Activated CD4-positive, CD25-positive, alpha-beta regulatory T cell (primary cell): ENCODE data around the gene GFER.
"Not testable (repeated sequence)": the region's sequence is repeated elsewhere in the genome, so short reads cannot be mapped to it uniquely, and the experiment has no call there.

ENCODE experiments used
- DNase-seq, 4 experiments: peaks; one replicate each; lab custom pipeline; 2025; lab: John Stamatoyannopoulos, UW

Gene GFER

GRCh38 chr16:2005646-2006045, 21.7 kb downstream of the GFER start:
- DNase-seq: no peak

- DNase-seq: no peak
Observed at GRCh38 chr16:2006317-2006716, 22.3 kb downstream of the GFER start.

DNA sequence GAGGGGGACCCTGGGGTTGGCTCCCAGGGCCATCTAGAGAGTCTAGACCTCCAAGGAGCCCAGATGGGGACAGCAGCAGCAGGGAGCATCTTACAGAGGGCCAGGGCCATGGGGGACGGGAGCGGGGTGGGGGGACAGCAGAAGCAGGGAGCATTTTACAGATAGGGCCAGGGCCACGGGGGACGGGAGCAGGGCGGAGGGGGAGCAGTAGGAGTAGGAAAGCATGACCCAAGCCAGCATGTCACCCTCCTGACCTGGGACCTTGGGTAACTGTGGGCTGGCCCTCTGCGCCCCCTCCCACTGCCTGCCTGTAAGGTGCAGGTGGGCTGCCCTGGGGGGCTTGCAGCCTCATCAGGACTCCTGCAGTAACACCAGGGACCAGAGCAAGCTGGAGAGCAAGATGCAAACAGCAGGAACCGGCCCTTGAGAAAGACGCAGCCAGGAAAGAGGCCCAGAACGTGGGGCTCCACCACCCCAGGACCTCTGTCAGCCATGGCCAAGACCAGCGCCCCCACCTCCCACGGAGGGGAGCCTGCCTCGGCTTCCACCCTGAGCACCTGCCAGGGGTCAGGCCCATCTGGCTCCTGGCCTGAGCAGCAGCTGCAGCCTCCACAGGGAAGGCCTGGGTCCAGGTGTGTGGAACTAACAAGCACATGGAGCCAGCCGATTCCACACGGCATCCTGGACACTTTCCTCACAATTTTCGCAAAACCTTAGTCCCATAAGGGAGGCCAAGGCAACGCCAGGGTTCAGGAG, 23.3 kb downstream of the GFER start:
- no peak for DNase-seq

DNA sequence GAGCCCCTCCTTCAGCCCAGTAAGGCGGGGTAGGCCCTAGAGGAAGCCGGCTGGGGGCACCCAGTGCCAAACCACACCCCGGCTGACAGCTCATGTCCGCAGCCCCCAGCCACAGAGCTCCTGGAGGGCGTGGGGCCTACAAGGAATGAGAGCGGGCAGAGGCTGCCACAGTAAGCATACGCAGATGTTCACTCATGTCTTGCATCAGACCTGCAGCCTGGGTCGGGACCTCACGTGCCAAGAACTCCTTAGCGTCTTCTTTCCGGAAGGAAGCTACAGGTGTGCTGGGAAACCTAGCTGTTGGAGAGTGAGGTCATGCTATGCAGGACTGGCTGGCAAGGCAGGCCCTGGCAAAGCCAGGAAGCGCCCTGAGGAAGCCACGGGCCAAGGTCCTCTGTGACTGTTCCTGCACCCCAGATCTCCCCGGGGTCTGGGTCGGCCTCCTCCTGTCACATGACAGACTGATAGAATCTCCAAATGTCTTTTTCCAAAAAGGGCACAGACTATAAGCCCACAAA, 24.1 kb downstream of the GFER start:
- DNase-seq: no peak

DNA sequence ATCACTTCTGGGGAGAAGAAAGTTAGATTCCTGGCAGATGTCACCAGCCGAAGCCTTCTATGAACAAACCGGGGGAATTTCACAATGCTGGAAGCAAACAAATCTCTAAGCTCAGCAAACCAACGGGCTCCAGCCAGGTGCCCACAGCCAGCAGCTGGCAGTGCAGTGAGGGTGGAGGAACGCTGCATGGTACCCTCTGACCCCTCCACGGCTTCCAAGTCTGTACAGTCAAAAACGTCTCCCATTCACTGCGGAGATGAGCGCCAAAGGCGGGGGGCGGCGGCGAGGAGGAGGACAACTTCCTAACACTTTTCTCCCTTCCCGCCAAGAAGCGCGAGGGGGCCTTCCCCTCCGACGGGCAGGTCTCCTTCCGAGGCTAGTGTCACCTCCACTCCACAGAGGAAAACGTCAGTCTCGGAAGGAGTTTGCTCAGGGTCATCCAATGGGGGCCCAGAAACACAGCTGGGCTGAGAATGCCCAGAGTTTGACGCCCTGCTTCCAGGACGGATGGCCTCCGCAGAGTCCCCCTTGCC, 24.7 kb downstream of the GFER start:
- DNase-seq: no peak

GRCh38 chr16:2009164-2009711, 25.2 kb downstream of the GFER start:
- DNase-seq: no peak

DNA sequence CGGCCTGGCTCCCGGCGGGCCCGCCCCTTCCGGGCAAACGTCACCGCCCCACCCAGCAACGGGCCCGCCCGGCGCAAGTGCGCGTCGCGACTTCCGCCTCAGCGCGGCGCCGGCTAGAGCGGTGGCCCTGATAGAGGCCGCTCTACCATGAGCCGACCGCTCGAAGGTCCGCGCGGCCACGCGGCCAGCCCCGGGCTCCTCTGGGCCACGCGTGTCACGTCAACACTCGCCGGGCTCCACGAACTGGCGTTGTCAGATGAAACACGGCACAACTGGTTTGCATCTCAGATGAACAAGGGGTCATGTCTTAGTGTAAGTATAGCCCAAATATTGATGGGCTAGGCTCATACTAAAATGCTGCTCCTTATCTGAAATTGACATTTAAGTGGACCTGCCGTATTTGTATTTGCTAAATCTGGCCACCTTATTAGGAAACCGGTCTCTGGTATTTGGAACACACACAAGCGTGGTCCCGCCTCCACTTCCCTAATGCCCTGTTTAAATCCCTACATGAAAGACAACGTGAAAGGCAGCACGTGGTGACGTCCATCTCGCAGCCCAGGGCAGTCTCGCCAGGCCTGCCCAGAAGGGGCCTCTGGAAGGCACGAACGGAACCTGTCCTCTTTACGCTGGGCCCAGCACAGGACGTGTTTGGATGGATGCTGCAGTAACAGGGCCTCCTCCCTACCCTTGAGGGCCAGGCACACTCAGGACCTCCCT, 26.0 kb downstream of the GFER start, which contains the start of gene ZNF598:
TSS of gene ZNF598 (minus strand) at position 31 of the 720 bp plus-strand sequence.
- peak; percentile 49 to 73 (median 62) for DNase-seq

DNA sequence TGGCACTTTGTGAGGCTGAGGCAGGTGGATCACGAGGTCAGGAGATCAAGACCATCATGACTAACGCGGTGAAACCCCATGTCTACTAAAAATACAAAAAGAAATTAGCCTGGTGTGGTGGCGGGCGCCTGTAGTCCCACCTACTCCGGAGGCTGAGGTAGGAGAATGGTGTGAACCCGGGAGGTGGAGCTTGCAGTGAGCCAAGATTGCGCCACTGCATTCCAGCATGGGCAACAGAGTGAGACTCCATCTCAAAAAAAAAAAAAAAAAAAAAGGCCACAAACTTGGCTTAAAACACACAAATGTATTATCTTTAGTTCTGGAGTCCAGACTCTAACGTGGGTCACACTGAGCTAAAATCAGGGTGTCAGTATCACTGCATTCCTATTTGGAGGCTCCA, 27.7 kb downstream of the GFER start:
- not testable (repeated sequence) for DNase-seq

DNA sequence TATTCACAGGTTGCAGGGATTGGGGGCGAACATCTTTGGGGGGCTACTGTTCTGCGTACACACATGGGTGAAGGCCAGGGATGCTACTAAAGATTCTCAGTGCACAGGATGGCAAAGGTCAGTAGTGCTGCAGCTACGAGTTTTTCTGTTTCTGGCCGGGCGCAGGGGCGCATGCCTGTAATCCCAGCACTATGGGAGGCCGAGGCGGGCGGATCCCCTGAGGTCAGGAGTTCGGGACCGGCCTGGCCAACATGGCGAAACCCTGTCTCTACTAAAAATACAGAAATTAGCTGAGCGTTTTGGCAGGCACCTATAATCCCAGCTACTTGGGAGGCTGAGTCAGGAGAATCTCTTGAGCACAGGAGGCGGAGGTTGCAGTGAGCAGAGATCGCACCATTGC, 29.5 kb downstream of the GFER start:
- no peak for DNase-seq

DNA sequence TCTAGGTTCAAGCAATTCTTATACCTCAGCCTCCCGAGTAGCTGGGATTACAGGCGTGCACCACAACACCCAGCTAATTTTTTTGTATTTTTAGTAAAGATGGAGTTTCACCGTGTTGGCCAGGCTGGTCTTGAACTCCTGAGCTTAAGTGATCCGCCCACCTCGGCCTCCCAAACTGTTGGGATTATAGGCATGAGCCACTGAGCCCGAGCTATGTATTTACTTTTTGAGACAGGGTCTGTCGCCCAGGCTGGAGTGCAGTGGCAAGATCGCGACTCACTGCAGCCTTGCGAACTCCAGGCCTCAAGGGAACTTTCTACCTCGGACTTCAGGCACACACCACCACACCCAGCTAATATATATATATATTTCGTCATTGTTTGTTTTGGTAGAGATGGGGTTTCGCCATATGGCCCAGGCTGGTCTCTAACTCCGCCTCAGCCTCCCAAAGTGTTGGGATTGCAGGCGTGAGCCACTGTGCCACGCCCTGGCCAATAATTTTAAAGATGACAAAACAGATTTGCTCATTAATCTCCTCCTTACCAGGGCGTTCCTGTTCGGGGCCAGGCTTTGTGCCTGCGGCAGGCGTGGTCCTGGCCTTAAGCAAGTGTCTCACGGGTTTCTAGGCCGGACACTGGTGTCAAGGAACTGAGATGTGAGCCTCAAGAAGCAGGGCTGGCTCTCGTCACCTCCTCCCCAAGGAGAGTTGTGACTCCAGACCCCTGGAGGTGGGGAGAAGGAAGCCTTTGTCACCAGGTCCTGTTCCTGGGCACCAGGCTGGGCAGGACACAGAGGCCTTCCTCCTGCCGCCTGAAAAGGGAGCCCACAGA, 31.3 kb downstream of the GFER start:
- DNase-seq: no peak

GRCh38 chr16:2015947-2016208, 31.9 kb downstream of the GFER start:
- no peak for DNase-seq

GRCh38 chr16:2016407-2016922, 32.5 kb downstream of the GFER start:
- no peak for DNase-seq

- DNase-seq: no peak
Observed at GRCh38 chr16:2019518-2019920, 35.5 kb downstream of the GFER start, which contains the start of gene NPW. Gene NPW (plus strand): TSS chr16:2019785.

DNA sequence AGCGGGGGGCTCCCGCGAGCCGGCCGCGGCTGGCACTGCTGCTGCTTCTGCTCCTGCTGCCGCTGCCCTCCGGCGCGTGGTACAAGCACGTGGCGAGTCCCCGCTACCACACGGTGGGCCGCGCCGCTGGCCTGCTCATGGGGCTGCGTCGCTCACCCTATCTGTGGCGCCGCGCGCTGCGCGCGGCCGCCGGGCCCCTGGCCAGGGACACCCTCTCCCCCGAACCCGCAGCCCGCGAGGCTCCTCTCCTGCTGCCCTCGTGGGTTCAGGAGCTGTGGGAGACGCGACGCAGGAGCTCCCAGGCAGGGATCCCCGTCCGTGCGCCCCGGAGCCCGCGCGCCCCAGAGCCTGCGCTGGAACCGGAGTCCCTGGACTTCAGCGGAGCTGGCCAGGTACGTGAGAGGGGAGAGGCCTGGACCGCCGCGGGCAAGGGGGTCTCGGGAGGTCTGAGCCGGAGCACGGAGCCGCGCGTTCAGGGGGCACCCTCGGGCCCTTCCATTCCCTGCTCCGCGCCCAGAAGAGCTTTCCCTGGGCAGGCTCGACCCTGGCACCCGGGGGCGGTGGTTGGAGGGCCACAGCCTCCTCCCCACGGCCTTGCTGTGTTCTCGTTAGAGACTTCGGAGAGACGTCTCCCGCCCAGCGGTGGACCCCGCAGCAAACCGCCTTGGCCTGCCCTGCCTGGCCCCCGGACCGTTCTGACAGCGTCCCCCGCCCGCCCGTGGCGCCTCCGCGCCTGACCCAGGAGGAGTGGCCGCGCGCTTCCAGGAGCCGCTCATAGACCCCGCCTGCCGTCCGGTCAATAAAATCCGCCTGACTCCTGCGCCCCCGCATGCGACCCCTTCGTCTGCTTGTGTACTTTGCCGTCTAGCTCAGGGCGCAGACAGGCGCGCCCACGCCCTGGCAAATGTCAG, 36.2 kb downstream of the GFER start:
- no peak for DNase-seq

- DNase-seq: no peak
Observed at GRCh38 chr16:2022723-2023091, 38.7 kb downstream of the GFER start.

- DNase-seq: peak; percentile 89 to 96 (median 96)
Observed at GRCh38 chr16:2023092-2024031, 39.4 kb downstream of the GFER start.

DNA sequence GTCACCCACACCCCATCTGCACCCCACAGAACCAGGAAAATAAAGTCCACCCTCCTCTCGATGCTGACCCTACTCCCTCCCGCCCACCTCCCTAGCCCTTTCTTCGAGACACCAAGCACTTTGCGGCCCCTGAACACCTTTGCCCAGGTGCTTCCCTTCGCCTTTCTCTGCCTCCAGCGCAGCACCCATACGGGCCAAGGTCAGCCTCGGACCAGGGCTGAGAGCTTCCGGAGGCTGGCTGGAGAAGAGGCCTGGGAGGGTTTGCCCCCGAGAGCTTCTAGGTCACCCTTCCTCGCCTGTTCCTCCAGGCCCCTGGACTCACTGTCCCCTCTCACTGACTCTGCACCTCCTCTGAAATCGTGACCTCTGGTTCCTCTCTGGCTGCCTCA, 40.0 kb downstream of the GFER start:
- no peak for DNase-seq

GRCh38 chr16:2025251-2025650, 41.3 kb downstream of the GFER start:
- DNase-seq: no peak

DNA sequence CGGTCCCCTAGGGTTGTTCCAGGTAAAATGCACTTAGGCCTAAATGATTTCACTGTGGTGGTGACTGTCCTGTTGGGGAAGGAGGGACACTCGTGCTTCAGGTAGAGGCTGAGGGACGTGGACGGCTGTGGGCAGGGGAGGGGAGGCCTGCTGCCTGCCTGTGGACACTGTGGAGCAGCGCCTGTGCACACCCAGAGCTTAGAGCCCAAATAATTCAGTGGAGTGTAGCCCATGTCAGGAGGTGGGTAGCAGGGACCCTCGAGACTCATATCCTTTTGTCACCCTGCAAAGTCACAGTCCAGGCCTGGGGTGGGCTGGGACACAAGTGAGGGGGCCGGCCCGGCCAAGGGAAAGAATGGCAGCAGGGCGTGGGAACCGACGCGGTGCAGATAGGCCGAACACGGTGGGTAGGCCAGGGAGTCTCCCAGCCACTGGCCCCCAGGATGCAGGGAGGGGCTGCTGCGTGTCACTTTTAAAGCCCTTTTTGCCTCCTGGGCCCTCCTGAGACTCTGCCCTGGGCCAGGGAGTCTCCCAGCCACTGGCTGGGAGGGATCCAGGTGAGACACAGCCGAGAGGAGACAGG, 42.0 kb downstream of the GFER start:
- no peak for DNase-seq
